OCI-LY3 (cell line): ENCODE measurements around the gene ATP1A3.

Experiments
- H2AFZ ChIP-seq: fragments of 200-600, 300-600 bp; shearing (Covaris generic); 2 replicates; pipeline ENCODE4 v1.6.0; 2014; ENCODE audit warnings: antibody characterized with exemption, low read depth, low read length
- H3K27ac ChIP-seq: fragments of 200-600, 300-600 bp; sonication (generic); 2 replicates; pipeline ENCODE4 v1.5.1; 2014; ENCODE audit warnings: mild to moderate bottlenecking, low read length, moderate library complexity, mixed read lengths
- H3K27me3 ChIP-seq: fragments of 200-600, 300-600 bp; sonication (generic); 2 replicates; pipeline ENCODE4 v1.6.1; 2014; ENCODE audit warnings: low read depth, low read length, mixed read lengths
- H3K36me3 ChIP-seq: fragments of 200-600, 300-600 bp; sonication (generic); replicated peaks from 2 replicates; pipeline ENCODE3; 2014; ENCODE audit warnings: low read depth, low read length, mixed read lengths
- H3K4me1 ChIP-seq: fragments of 300-600, 200-600 bp; sonication (generic); 2 replicates; pipeline ENCODE4 v1.6.1; 2014; ENCODE audit warnings: low read length, mixed read lengths
- H3K4me2 ChIP-seq: fragments of 200-600, 300-600 bp; sonication (generic); 2 replicates; pipeline ENCODE4 v1.6.1; 2014; ENCODE audit warnings: low read length, mixed read lengths
- H3K4me3 ChIP-seq: fragments of 300-600, 200-600 bp; sonication (generic); 2 replicates; pipeline ENCODE4 v1.5.1; 2014; ENCODE audit warnings: antibody characterized with exemption, mild to moderate bottlenecking, low read length, moderate library complexity
- H3K79me2 ChIP-seq: fragments of 300-600, 200-600 bp; shearing (Covaris generic); 2 replicates; pipeline ENCODE4 v1.6.1; 2014; ENCODE audit warnings: mild to moderate bottlenecking, low read length, mixed read lengths
- H3K9ac ChIP-seq: fragments of 300-600, 200-600 bp; shearing (Covaris generic); 2 replicates; pipeline ENCODE4 v1.6.0; 2014; ENCODE audit warnings: mild to moderate bottlenecking, low read length, moderate library complexity
- H3K9me3 ChIP-seq: fragments of 200-600, 300-600 bp; shearing (Covaris generic); 2 replicates; pipeline ENCODE4 v1.6.1; 2014; ENCODE audit warnings: low read length, mixed read lengths; ENCODE audit not compliant: insufficient read depth
- H4K20me1 ChIP-seq: fragments of 200-600, 300-600 bp; sonication (generic); 2 replicates; pipeline ENCODE4 v1.6.1; 2016; ENCODE audit warnings: low read length, mixed read lengths; ENCODE audit not compliant: insufficient read depth
- EZH2phosphoT487 ChIP-seq: fragments of 200-600 bp; shearing (Covaris generic); IDR thresholded peaks from 2 replicates; pipeline ENCODE4 v1.6.1; 2018; ENCODE audit warnings: antibody characterized with exemption, mixed run types, low read depth
- TF ChIP-seq, protein P1 (sequence below): fragments of 200-600, 300-600 bp; sonication (generic); IDR thresholded peaks from 2 replicates; pipeline ENCODE4 v1.5.1; 2014; ENCODE audit warnings: antibody characterized with exemption, low read length, low read depth

ATP1A3 gene

DNA sequence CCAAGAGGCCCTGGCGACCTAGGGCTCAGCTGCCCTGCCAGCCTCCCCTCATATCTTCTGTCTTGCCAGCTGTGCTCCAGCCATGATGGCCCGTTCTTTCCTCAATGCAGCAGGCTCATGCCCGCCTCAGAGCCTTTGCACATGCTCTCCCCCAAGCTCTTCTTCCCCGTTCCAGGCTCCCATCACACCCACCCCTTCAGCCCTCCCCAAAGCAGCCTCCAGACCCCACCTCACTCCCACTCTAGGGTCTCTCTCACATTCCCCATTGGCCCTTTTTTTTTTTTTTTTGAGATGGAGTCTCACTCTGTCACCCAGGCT is 29.9 kb upstream of the ATP1A3 start:
- Histone ChIP-seq H3K9ac (no peak overlapping the region), H3K4me3 (no peak overlapping the region), H3K4me1 (no peaks in the 10 kb centered on the region), H2AFZ (no peak overlapping the region; the same call in 1 of the 2 replicates), H3K4me2 (no peak overlapping the region), H4K20me1 (no peaks in the 10 kb centered on the region), H3K27me3 (peaks cover 11% of the 10 kb centered on the region), H3K36me3 (no peaks in the 10 kb centered on the region), H3K27ac (no peak overlapping the region), H3K79me2 (no peaks in the 10 kb centered on the region), H3K9me3 (no peaks in the 10 kb centered on the region)
- no peak for TF ChIP-seq EZH2phosphoT487
- TF ChIP-seq, protein P1, sequence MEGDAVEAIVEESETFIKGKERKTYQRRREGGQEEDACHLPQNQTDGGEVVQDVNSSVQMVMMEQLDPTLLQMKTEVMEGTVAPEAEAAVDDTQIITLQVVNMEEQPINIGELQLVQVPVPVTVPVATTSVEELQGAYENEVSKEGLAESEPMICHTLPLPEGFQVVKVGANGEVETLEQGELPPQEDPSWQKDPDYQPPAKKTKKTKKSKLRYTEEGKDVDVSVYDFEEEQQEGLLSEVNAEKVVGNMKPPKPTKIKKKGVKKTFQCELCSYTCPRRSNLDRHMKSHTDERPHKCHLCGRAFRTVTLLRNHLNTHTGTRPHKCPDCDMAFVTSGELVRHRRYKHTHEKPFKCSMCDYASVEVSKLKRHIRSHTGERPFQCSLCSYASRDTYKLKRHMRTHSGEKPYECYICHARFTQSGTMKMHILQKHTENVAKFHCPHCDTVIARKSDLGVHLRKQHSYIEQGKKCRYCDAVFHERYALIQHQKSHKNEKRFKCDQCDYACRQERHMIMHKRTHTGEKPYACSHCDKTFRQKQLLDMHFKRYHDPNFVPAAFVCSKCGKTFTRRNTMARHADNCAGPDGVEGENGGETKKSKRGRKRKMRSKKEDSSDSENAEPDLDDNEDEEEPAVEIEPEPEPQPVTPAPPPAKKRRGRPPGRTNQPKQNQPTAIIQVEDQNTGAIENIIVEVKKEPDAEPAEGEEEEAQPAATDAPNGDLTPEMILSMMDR: no peak

DNA sequence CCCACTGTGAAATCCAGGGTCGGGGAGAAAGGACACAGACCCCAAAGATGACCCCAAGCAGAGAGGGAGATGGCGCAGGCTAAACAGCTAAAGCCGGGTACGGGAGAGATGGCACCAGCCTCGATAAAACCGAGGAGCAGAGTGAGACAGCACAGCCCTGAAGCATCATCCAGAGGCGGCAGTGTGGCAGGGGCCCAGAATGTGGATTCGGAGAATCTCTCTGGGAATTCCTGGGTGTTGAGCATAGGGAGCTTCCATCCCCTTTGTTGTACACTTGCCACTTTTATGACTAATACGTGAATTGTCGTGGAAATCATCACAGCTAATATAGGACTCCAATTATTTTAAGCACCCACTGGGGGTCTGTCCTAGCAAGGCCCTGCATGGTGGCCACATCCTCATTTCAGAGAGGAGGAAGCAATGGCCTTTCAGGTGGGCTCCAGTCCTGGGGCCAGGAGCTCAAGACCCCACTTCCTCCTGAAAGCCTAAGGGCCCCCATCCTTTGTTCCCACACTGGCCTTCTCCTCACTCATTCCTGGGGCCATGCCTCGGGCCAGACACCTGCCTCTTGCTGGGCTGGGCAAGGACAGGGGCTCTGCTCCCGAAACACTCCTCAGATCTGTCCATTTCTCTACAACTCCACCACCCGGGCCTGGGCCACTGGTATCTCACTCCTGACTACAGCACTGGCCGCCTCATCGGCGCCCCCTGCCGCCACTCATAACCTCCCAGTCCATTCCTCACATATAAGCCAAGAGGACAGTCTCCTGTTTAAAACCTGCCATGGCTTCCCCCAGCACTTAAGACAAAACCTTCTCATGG is 29.3 kb upstream of the ATP1A3 start:
- TF ChIP-seq EZH2phosphoT487: no peak
- TF ChIP-seq, protein P1: peak; percentile 83
- no peak overlapping the region for H3K4me3 ChIP-seq
- H3K79me2 ChIP-seq: no peaks in the 10 kb centered on the region
- H3K27ac ChIP-seq: no peak overlapping the region
- H3K4me1 ChIP-seq: no peaks in the 10 kb centered on the region
- peaks cover 9% of the 10 kb centered on the region for H3K27me3 ChIP-seq
- no peaks in the 10 kb centered on the region for H3K9me3 ChIP-seq
- no peak overlapping the region; the same call in 1 of the 2 replicates for H2AFZ ChIP-seq
- no peaks in the 10 kb centered on the region for H4K20me1 ChIP-seq
- H3K4me2 ChIP-seq: no peak overlapping the region
- H3K9ac ChIP-seq: no peak overlapping the region
- H3K36me3 ChIP-seq: no peaks in the 10 kb centered on the region

DNA sequence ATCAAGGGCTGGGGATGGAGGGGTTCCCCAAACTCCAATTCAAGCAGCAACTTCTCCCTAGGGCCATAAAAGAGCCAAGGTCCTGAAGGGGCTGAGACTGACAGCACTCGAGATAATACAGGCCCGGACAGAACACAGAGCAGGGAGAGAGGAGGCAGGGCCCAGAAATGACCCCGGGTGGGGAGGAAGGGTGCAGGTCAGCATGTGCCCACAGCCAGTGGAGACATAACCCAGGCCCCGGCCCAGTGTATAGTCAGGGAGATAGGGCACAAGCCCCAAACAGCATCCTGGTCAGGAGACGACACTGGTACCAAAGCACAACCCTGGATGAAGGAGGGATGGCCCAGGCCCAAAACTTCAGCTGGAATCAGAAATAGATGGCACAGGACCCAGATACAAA is 28.6 kb upstream of the ATP1A3 start:
- Histone ChIP-seq H3K27ac (no peak overlapping the region), H4K20me1 (no peaks in the 10 kb centered on the region), H3K4me1 (no peaks in the 10 kb centered on the region), H3K4me3 (no peak overlapping the region), H3K36me3 (no peaks in the 10 kb centered on the region), H3K9ac (no peak overlapping the region), H3K79me2 (no peaks in the 10 kb centered on the region), H3K27me3 (peaks cover 10% of the 10 kb centered on the region), H3K4me2 (no peak overlapping the region), H3K9me3 (no peaks in the 10 kb centered on the region), H2AFZ (no peak overlapping the region)
- TF ChIP-seq EZH2phosphoT487: no peak
- TF ChIP-seq, protein P1: no peak

DNA sequence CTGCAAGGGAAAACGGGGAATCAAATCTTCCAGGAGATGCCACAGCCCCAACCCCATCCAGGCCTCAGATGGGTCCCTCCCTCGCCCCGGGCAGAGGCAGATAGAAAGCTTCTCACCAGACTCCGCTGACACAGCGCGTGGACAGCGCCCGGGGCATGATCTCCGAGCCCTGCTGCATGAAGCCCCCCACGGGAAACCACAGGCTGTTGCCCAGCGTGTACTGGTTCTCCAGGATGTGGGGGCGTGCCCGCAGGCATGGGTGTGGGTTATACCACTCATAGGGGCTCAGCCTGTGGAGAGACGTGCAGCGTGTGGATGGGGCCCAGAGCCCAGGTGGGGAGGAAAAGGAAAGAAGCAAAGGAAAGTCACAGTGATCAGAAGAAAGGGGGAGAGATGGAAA is 27.2 kb upstream of the ATP1A3 start:
- Histone ChIP-seq H3K79me2 (no peaks in the 10 kb centered on the region), H3K36me3 (no peaks in the 10 kb centered on the region), H3K9ac (no peak overlapping the region), H3K4me1 (no peaks in the 10 kb centered on the region), H2AFZ (no peak overlapping the region), H4K20me1 (no peaks in the 10 kb centered on the region), H3K4me2 (no peak overlapping the region), H3K4me3 (no peak overlapping the region), H3K27ac (no peak overlapping the region), H3K9me3 (no peaks in the 10 kb centered on the region), H3K27me3 (peaks cover 14% of the 10 kb centered on the region)
- no peak for TF ChIP-seq EZH2phosphoT487
- TF ChIP-seq, protein P1: no peak
